GM19438 (cell line): Measurements from ENCODE around the gene WWOX.

Source experiments
- ATAC-seq: cut with Tn5 transposase; IDR thresholded peaks from one replicate; pipeline ENCODE4 v1.9.1; 2021; ENCODE audit warnings: low read depth; ENCODE audit not compliant: unreplicated experiment

WWOX gene

GRCh38 chr16:78421181-78421708 is 321.8 kb downstream of the WWOX start:
- ATAC-seq = no peak

GRCh38 chr16:78425281-78425680 is 325.8 kb downstream of the WWOX start:
- ATAC-seq = no peak

- no peak for ATAC-seq
These were observed 326.5 kb downstream of the WWOX start for GRCh38 chr16:78425891-78426510.

GRCh38 chr16:78428193-78428592 is 328.7 kb downstream of the WWOX start:
- no peak for ATAC-seq

GRCh38 chr16:78430281-78430680 is 330.8 kb downstream of the WWOX start:
- ATAC-seq = no peak

GRCh38 chr16:78431004-78431670 is 331.7 kb downstream of the WWOX start:
- ATAC-seq = no peak

GRCh38 chr16:78431701-78432100 is 332.2 kb downstream of the WWOX start:
- no peak for ATAC-seq

GRCh38 chr16:78432451-78432850 is 333.0 kb downstream of the WWOX start:
- no peak for ATAC-seq

GRCh38 chr16:78433116-78433515 is 333.7 kb downstream of the WWOX start:
- ATAC-seq = no peak

- ATAC-seq = no peak
These were observed 334.9 kb downstream of the WWOX start for GRCh38 chr16:78434401-78434800.

GRCh38 chr16:78435260-78435659 is 335.8 kb downstream of the WWOX start:
- ATAC-seq = no peak

- ATAC-seq = no peak
These were observed 336.6 kb downstream of the WWOX start for GRCh38 chr16:78436023-78436422.

- ATAC-seq = no peak
These were observed 337.4 kb downstream of the WWOX start for GRCh38 chr16:78436846-78437245.

GRCh38 chr16:78437352-78437968 is 338.0 kb downstream of the WWOX start:
- ATAC-seq = no peak

GRCh38 chr16:78438219-78438618 is 338.8 kb downstream of the WWOX start:
- no peak for ATAC-seq

GRCh38 chr16:78438632-78439031 is 339.2 kb downstream of the WWOX start:
- no peak for ATAC-seq

- no peak for ATAC-seq
These were observed 340.2 kb downstream of the WWOX start for GRCh38 chr16:78439646-78440045.

GRCh38 chr16:78441298-78441697 is 341.8 kb downstream of the WWOX start:
- ATAC-seq = no peak

- ATAC-seq = no peak
These were observed 344.3 kb downstream of the WWOX start for GRCh38 chr16:78443542-78444364.

- ATAC-seq = no peak
These were observed 346.4 kb downstream of the WWOX start for GRCh38 chr16:78445818-78446217.

GRCh38 chr16:78446486-78446885 is 347.0 kb downstream of the WWOX start:
- no peak for ATAC-seq
